PC-9 (cell line): ENCODE measurements around the gene PHLPP1.

Experiments
- EZH2 ChIP-seq: fragments of 200-600 bp; sonication (generic); IDR thresholded peaks from 2 replicates; pipeline ENCODE4 v1.8.0; 2017; ENCODE audit warnings: antibody characterized with exemption, low read depth
- TF ChIP-seq, protein P1 (sequence below): fragments of 200-600 bp; sonication (generic); conservative IDR thresholded peaks from 2 replicates; pipeline ENCODE4 v1.6.1; 2017; ENCODE audit warnings: mixed run types, antibody characterized with exemption, mild to moderate bottlenecking, moderate library complexity

DNA sequence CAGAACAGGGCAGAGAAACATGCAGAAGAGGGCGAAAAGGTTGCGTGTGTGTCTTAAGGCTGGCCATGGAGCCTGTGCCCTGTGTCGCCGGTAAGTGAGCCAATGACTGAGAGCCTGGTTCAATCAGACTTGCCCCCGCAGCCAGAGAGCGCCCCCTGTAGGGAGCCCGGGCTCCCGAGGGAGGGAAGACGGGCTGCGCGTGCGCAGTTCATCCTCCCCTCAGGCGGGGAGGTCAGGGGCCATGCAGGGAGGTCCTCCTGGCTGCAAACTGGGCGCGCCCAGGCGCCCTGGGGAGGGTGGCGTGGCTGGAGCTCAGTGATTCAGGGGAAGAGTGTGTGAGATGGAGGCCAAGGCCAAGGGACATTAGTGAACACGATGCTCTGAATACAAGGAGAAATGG, 276.6 kb downstream of the PHLPP1 start:
- TF ChIP-seq, protein P1, sequence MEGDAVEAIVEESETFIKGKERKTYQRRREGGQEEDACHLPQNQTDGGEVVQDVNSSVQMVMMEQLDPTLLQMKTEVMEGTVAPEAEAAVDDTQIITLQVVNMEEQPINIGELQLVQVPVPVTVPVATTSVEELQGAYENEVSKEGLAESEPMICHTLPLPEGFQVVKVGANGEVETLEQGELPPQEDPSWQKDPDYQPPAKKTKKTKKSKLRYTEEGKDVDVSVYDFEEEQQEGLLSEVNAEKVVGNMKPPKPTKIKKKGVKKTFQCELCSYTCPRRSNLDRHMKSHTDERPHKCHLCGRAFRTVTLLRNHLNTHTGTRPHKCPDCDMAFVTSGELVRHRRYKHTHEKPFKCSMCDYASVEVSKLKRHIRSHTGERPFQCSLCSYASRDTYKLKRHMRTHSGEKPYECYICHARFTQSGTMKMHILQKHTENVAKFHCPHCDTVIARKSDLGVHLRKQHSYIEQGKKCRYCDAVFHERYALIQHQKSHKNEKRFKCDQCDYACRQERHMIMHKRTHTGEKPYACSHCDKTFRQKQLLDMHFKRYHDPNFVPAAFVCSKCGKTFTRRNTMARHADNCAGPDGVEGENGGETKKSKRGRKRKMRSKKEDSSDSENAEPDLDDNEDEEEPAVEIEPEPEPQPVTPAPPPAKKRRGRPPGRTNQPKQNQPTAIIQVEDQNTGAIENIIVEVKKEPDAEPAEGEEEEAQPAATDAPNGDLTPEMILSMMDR: no peak
- TF ChIP-seq EZH2: no peak
